ENCODE data around the gene GUCA1A.

- TF ChIP-seq CTCF (IDR thresholded peaks at IDR 0.05) (no peak), POLR2A (IDR thresholded peaks at IDR 0.05) (no peak)
These were observed 6.8 kb downstream of the GUCA1A start for GRCh38 chr6:42179945-42180313.

Measured in thyroid gland (tissue), 4 donors.